HTERT RPE-1 (cell line): ENCODE results near the gene DZIP1.
"Not testable (repeated sequence)": the region's sequence is repeated elsewhere in the genome, so short reads cannot be mapped to it uniquely, and the experiment has no call there.

ENCODE experiments used
- in situ Hi-C: fragments of 300-500 bp; cut with MboI; formaldehyde crosslinking; loops from 4 replicates; pipeline ENCODE4 v1.14.3; 2020; ENCODE audit warnings: low sequenced_read_pairs

Gene DZIP1

DNA sequence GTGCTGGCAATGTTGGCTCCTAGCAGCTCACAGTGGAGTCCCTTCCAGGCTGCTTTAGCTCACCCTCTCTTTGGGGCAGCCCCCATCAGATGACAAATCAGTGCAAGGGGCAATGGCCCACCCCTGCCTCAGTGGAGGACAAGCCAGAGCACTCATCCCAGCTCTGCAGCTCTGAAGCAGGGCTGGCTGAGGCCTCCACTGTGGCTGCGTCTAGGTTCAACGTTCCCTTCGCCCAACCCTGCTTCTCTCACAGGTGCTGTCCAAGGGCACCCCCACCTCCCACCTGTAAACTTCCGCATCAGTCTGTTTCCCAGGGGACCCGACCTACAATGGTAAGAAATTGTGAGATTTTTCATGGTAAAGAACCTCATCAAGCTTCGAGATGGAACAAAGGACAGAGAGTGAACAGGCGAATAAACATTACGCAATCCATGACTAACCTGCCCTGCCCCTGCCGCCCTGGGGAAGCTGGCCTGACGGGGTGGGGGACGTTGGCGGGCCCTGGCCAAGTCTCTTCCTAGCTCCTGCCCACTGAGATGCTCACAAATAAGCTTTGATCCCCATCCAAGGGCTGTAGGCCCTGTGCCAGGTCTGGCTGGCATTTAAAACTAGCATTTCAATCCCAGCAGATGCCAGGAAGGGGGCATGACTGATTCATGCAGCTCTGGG, 40.5 kb downstream of the DZIP1 start:
- in situ Hi-C loops, result no loop called here

DNA sequence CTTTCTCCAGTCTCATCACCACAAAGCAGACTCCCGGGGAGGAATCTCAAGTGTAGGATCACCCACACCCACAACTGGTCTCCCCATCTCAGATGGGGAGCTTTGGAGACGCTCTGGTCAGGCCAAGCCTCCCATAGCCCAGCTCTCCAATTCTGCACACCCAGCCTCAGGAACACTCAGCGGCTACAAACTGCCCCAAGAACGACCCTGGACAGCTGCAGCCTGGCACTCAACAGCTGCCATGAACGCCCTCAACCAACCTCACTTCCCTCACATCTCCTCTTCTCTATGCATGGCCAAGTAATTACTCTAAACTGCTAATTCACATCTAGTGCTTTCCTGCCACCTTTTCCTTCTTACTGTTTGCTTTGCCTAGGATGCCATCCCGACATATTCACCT, 42.6 kb downstream of the DZIP1 start:
- in situ Hi-C loops, result no loop called here

- in situ Hi-C loops, result no loop called here
Measured at GRCh38 chr13:95601216-95601615, 43.3 kb downstream of the DZIP1 start.

- in situ Hi-C loops, result no loop called here
Measured at GRCh38 chr13:95596701-95597100, 47.8 kb downstream of the DZIP1 start.

- in situ Hi-C loops, result no loop called here
Measured at GRCh38 chr13:95593462-95593861, 51.0 kb downstream of the DZIP1 start.

GRCh38 chr13:95588721-95589120, 55.8 kb downstream of the DZIP1 start:
- in situ Hi-C loops, result no loop called here

DNA sequence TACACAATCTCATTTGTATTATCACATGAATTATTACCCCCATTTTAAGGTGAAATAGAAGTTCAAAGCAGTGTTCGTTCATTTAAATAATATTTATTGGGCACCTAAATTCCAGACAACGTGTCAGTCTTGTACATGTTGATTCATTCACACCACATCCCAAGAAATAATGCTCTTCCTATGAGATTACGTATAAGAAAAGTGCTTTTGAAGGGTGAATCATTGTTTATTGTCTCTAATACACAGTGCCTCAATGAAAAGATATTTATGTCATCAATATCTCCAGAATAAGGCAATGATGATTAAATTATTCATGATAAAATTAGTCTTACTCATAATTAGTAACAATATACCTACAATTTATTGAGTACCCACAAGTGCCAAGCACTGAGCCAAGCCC, 56.4 kb downstream of the DZIP1 start:
- in situ Hi-C loops, result no loop called here

DNA sequence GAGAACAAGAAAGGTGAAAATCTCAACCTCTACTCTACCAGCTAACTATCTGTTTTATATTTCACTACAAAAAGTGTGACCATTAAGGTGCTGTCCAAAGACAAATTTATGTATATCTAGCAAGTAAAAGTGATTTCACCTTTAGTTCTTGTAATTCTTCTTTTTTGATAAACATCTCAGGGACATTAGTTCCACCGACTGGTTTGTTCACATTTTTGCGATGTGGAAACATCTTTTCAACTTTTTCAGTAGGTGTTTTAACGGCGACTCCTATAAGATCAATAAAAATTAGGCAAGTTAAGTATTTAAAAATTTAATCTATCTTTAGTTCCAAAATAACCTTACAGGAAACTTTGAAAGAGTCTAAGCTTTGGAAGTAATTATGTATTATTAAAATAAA, 58.6 kb downstream of the DZIP1 start:
- in situ Hi-C loops, result no loop called here

DNA sequence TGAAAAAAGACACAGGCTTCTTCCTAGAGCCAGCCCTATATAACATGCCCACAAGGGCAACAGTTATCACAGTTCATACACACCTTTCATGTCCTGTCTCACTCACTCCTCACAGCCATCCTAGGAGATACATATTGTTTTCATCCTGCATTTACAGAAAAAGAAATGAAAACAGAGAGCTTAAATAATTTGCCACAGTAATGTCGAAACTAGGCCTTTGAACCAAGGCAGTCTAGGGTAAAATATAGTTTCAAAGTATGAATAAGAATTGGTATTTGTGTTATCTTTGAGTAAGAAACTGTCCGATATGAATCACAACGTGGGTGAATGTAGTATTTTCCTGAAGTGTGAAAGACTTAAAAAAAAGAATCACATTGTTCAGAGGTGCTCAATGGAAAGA, 65.2 kb downstream of the DZIP1 start:
- in situ Hi-C loops, result no loop called here

DNA sequence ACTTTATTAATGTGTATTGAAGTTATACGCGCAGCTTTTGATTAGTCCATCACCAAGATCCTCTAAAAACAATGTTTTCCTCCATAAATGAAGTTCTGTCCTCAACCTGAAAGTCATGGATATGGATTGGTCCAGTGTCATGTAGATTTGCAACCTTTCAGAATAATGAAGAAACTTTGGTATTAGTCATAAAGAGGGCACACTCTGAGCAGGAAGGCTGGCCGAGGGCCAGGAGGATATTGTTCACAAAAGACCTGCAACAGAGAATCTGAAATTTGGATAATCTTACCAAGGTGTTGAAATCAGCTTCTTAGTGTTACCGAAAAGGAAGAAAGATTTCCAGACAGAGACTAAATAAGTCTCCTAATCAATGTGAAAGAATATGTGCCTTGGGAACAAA, 71.3 kb downstream of the DZIP1 start:
- in situ Hi-C loops, result no loop called here

GRCh38 chr13:95571941-95572340, 72.6 kb downstream of the DZIP1 start:
- in situ Hi-C loops, result no loop called here

- in situ Hi-C loops, result no loop called here
Measured at GRCh38 chr13:95570016-95570415, 74.5 kb downstream of the DZIP1 start.

GRCh38 chr13:95568131-95568530, 76.4 kb downstream of the DZIP1 start:
- in situ Hi-C loops, result no loop called here

- in situ Hi-C loops, result not testable (repeated sequence)
Measured at GRCh38 chr13:95565758-95566157, 78.7 kb downstream of the DZIP1 start.

DNA sequence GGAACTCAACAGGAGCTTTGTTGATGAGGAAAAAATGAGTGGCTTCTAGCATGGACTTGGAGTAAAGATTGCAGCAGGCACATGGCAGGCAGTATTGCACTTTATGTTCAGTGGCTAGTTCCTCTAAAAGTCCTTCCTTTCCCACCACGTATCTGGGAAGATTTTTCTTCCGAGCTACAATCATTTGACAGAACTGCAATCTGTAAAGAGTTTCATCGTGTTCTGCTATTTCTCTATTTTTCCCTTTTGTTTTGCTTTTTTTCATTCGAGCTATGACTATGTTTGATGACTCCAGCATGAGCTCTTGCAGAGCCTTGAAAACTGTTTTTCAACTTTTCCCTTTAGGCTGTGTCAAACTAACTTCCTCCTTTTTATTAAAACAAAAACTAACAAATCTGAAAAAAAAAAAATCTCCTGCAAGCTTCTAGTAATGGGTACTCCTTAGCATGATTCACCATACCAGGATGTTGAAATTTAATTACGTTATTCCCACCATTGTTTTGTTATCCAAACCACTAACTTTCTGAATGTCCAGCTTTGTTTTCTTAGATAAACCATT, 79.7 kb downstream of the DZIP1 start:
- in situ Hi-C loops, result no loop called here

DNA sequence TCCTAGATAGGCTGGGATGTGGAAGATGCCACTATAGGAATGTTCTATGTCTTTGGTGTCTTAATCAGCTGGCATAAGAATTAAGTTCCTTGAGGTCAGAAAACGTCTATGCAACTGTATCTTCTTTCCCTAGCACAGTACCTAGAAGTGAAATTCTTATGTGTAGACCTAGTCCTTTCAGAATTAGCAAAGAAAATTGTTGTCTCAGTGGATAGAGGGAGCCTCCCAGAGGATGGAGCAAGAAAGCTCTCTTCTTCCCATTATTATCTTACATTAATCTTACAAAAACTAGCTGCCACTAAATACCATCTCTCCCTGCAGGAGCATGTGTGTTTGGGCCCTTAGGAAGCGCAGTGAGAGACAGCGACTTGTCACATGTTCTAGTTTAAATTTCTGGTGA, 80.4 kb downstream of the DZIP1 start:
- in situ Hi-C loops, result no loop called here

DNA sequence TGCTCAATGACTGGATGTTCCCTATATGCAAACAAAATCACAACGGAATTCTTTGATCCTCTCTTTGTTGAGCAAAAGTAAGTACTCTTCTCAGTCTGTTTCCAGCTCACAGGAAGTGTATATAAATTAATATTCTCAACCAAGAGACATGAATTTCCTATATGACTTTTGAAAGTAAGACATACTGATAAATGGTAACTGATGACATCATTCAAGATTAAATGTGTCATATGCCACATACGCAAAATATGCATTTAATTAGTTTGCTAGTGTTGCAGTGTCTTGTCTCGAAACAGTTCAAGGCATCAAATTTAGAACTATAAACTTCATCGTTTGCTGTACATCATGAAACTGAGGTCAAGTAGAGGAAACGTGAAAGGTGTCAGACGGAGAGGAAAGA, 84.1 kb downstream of the DZIP1 start:
- in situ Hi-C loops, result no loop called here

DNA sequence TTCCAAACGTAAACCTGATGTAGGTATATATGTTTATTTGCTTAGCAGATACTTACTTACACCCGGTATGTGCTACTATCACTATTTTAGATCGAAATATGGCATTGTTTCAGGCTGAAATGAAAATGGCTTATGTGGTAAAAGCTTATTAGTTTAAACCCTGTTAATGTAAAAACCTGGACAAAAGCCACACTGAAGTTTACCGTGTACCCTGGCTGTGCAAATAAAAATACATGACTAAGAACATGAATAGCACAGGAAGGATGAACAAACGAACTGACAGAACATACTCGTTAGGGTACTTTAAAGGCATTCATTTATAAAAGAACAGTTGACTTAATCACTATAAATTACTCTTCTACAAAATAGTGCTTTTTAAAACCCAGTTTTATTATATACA, 85.4 kb downstream of the DZIP1 start:
- in situ Hi-C loops, result no loop called here

DNA sequence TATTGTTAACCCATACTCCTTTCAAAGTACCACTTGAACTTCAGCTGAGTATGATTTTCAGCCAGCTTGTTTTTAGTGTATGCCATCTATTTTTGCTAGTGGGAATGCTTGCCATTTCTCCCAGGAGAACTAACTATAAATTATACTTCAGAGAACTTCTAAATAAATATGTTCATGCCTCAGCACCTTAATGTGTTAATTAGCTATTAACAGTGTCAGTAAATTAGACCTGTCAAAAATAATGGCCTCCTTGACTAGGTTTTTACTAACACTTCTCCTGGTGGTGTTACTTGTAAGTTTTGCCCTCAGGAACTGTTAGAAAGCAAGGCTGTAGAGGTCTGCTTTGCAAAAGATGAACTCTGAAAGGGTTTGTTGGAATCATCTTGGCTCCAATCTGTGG, 87.5 kb downstream of the DZIP1 start:
- in situ Hi-C loops, result no loop called here

DNA sequence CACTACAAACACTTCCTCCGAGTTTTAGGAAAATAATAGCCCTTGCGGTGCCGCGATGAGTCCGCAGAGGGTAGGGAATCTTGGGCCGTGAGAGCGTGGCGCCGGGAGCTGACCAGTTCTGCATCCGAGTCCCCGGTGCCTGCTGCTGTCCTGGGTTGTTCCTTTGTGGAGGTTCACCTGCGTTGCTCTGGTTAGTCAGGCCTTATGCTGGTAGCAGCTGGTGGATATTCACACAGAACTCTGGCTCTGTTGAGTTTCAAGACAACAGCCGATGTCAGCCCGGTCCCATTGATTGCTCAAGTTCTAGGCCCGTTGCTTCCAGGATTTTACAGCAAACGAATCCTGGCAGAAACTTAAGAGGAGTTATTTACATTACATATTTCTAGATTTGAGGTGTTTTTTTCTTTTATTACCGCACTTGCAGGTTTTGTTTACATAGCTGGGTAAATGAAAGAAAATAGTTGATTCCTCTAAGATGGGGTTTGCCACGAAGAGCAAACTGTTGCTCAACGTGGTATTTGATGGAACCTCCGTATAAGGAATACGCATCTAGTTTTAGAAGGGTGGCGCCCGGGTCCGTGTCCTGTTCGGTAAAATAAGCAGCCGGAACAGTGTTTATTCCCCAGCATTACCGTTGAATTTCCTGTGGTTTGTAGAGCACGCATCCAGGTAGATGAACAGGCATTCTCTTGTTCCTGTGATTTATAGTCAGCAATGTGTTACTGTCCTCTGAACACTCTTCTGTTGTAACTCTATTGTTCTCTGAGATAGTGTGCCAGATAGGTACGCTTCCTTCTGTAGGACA, 90.7 kb downstream of the DZIP1 start:
- in situ Hi-C loops, result no loop called here

DNA sequence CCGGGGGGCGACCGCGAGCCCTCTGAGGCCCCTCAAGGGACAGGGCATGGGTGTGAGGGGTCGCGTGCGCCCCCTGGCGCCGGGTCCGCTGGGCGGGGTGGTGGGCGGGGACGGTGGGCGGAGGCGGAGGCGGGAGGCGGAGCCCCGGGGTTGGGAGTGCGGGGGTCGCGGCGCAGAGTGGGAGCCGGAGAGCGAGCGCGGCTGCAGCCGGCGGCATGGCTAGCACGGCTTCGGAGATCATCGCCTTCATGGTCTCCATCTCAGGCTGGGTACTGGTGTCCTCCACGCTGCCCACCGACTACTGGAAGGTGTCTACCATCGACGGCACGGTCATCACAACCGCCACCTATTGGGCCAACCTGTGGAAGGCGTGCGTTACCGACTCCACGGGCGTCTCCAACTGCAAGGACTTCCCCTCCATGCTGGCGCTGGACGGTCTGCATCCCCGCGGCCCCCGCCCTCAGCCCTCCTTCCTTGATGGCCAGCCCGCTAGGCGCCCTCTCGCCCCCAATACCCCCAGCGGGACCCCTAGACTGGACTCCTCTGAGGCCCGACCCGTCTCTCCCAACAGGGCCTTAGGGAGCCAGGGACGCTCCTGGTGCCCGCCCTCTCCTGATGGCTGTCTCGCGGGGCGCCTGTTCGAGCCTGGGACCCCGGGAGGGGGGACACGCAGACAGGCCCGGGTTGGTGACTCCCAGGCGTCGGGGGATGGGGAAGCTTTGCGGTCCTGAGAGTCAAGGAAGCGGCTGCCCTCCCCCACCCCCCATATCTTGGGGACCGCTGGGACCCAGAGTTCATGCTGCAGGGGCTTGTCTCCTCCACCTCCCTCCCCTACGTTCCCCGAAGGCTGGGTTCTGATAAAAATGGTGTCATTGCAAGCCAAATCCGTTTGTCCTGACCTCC, 91.7 kb downstream of the DZIP1 start, which contains the start of gene CLDN10:
CLDN10 (plus strand) TSS at position 182 of the 903 bp plus-strand sequence; CDS start at position 216, 34 bp downstream.
- in situ Hi-C loops, result no loop called here
